Spleen (tissue), 7 donors: ENCODE results near the gene NACA.
A peak's percentile ranks its signal among the peaks of the same experiment; 100 is the strongest.

Source experiments
- CTCF ChIP-seq, 11 experiments: fragments of 200-600 bp in 7 of 11; fragments of 450-650 bp in 4 of 11; sonication (generic) in 4 of 11; IDR thresholded peaks in 8 of 11; conservative IDR thresholded peaks in 3 of 11; 1 replicate in 7 of 11; 2 replicates in 4 of 11; pipeline versions ENCODE4 v1.4.0 to v1.8.0; 2016 to 2021; ENCODE audit warnings: antibody characterized with exemption in 11 of 11, inconsistent platforms in 4 of 11, mild to moderate bottlenecking in 1 of 11
- POLR2A ChIP-seq, 3 donors: fragments of 450-650 bp; IDR thresholded peaks; one replicate each; pipeline ENCODE4 v1.5.1; 2017; ENCODE audit warnings: antibody characterized with exemption in 3 of 3, mild to moderate bottlenecking in 1 of 3
- POLR2AphosphoS5 ChIP-seq, 3 donors: sonication (generic); formaldehyde crosslinking; IDR thresholded peaks; one replicate each; pipeline ENCODE4 v1.5.1; 2017; ENCODE audit warnings: antibody characterized with exemption in 3 of 3
- donor health status: DM: no; HTN: no; CAD: no; lungs with moderate emphysema.
- donor health status: DM: no; HTN: no; CAD: no.
- donor health status: DM: no; HTN: no; CAD: no.

- TF ChIP-seq CTCF (IDR thresholded peaks at IDR 0.05 in 8 of 11, conservative IDR thresholded peaks at IDR 0.05 in 3 of 11): peak in 3 of 11 experiments; percentile 21 to 40 (median 35)
- TF ChIP-seq POLR2AphosphoS5 (IDR thresholded peaks at IDR 0.05): peak; percentile 98 to 99 (median 99)
- peak; percentile 42 to 81 (median 44) for TF ChIP-seq POLR2A (IDR thresholded peaks at IDR 0.05)
Observed at GRCh38 chr12:56688129-56688845, 36.8 kb downstream of the NACA start, which contains the start of gene PTGES3.
